Activated naive CD8-positive, alpha-beta T cell treated with anti-CD3 and anti-CD28 coated beads, Interleukin-2, amount 50 U/mL, for 24 hours (primary cell): ENCODE results near the gene EHF.

Experiments used
- ATAC-seq: fragments of 150-1000 bp; cut with Tn5 transposase; one replicate; pipeline ENCODE4 v1.10.0; 2021
- DNase-seq: peaks from one replicate; pipeline ENCODE4 v3.0.0; 2021
- H3K27ac Mint-ChIP-seq: one replicate; pipeline ENCODE4 v1.8.0; 2021; ENCODE audit warnings: mild to moderate bottlenecking, mixed read lengths
- H3K27me3 Mint-ChIP-seq: one replicate; pipeline ENCODE4 v1.8.0; 2021; ENCODE audit warnings: mixed read lengths
- H3K36me3 Mint-ChIP-seq: one replicate; pipeline ENCODE4 v1.8.0; 2021; ENCODE audit warnings: low read depth, mixed read lengths
- H3K4me1 Mint-ChIP-seq: one replicate; pipeline ENCODE4 v1.8.0; 2021; ENCODE audit warnings: mixed read lengths
- H3K4me3 Mint-ChIP-seq: one replicate; pipeline ENCODE4 v1.8.0; 2021; ENCODE audit warnings: mild to moderate bottlenecking, moderate library complexity, mixed read lengths
- H3K9me3 Mint-ChIP-seq: one replicate; pipeline ENCODE4 v1.8.0; 2021; ENCODE audit warnings: mixed read lengths

EHF gene

DNA sequence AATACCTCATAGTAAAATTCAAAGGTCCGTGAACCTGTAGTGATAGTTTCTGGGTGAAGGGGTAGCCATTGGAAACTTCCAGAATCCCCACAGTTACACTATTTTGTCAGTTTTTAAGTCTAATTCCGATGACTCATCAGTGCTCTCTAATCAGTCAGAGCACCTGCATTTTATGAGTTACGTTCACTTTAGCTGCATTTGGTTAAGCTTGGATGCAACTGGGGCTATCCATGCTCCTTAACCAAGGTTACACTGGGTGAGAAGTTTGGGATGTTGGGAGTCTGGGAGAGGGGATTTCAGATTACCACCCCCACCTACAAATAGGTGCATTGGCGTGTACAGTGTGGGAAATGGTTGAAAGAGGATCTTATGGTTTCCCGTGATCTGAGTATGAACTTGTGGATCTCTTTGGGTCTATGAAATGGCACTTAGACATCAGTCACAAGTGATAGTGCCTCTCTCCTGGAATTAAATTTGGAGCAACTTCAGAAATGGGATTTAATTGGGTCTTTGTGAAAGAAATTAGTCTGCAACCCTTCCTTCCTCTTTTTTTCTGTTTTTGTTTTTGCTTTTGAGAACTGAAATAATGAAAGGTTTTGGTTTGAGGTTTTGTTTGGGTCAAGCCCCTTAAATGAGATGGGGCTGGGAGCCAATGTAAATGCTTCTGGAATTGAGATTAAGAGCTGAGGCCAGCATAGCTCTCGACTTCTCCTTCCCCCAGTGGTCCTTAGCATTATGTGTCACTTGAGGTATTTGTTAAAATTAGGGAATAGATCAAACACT, 31.5 kb downstream of the EHF start:
- DNase-seq: no peak
- peaks cover 59% of the 10 kb centered on the region for H3K4me1 Mint-ChIP-seq
- no peak for ATAC-seq
- no peak overlapping the region for H3K27ac Mint-ChIP-seq
- H3K4me3 Mint-ChIP-seq: no peak overlapping the region
- H3K36me3 Mint-ChIP-seq: no peaks in the 10 kb centered on the region
- H3K9me3 Mint-ChIP-seq: no peaks in the 10 kb centered on the region
- H3K27me3 Mint-ChIP-seq: peaks cover 68% of the 10 kb centered on the region

DNA sequence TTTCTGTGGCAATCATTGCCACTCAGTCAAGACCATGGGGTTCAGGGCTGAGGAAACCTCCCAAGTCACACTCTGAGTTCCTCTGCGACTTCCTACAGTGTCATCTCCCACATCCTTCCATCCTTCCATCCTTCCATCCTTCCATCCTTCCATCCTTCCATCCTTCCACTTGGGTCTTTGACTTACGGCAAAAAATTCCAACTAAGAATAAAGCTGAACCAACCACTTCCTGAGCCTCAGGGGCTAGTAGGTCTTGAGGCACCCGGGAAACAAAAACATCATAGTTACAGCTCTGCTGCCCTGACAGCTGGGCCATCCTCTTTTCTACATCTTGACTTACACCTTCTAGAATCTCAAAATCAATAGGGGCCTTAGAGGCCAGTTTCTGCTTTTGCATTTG, 32.1 kb downstream of the EHF start:
- Mint-ChIP-seq H3K9me3 (no peaks in the 10 kb centered on the region), H3K4me3 (no peak overlapping the region), H3K27ac (no peak overlapping the region), H3K4me1 (peaks cover 59% of the 10 kb centered on the region), H3K36me3 (no peaks in the 10 kb centered on the region), H3K27me3 (peaks cover 64% of the 10 kb centered on the region)
- ATAC-seq: no peak
- DNase-seq: no peak

DNA sequence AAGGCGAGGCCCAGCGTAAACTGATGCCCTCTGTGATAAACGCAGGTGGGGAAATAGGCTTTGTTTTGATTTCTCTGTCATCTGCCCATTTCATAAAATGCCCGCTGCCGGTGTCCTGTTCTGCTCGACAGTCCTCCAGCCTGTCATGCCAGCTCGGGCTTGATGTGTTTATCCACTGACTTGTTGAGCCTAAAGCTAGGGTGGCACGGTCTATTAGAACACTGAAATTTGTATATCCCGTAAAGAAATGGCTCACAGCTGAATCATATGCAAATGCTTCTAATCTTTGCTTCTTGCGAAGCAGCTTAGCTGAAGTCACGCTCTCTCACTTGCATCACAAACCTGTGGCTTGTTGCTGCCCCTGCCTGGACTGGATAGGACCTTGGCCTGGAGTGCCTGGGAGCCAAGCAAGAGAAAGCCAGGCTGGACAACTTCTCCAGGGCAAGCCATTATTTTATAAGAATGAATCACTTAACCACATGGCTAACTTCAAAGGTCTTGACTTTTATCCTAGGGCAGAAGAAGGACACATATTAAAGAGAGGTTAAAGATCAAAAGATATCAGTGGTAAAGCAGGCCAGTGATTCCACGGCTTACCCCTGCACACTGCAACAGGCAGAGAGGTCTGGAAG, 33.1 kb downstream of the EHF start:
- Mint-ChIP-seq H3K36me3 (no peaks in the 10 kb centered on the region), H3K4me3 (no peak overlapping the region), H3K4me1 (peaks cover 55% of the 10 kb centered on the region), H3K9me3 (no peaks in the 10 kb centered on the region), H3K27ac (peak overlapping the region; percentile 9), H3K27me3 (peaks cover 68% of the 10 kb centered on the region)
- peak; percentile 25 for ATAC-seq
- DNase-seq: peak; percentile 23

DNA sequence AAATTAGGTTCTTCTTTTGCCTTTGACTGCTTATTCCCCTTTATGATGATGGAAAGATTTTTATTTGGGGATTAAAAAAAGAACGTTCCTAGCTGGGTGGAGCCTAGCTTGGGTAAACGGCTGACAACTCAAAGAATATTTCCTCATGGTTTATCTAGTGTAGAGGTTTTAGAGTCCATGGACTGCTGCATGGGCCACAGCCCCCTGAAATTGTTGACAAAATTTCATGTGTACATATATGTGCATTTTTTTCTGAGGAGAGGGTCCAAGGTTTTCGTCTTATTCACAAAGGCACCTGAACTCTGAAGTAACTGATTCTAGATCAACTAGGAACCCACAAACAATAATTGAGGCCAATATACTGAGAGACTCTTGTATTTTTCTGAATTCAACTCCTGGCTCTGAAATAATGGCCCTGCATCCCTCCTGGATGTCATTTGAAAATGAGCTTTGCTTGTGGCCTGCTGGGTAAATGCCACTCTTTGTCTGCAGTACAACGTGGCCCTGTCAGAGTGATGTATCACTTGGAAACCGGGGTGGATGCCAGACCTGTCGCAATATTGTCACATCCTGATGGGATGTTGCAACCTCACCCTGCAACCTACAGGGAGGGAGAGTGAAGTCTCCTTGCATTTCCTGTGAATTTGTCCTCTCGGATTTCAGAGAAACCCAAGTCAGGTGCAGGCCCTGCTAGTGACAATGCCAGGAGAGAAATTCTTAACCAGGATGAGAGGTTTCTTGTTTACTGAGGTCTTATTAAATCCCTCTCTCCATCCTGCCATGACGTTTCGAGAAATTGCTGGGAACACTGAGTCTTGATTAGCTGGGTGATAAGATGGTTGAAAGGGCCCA, 33.8 kb downstream of the EHF start:
- Mint-ChIP-seq H3K27ac (no peak overlapping the region), H3K4me1 (peaks cover 49% of the 10 kb centered on the region), H3K4me3 (no peak overlapping the region), H3K9me3 (no peaks in the 10 kb centered on the region), H3K27me3 (peaks cover 74% of the 10 kb centered on the region), H3K36me3 (no peaks in the 10 kb centered on the region)
- DNase-seq (no peak), ATAC-seq (no peak)

DNA sequence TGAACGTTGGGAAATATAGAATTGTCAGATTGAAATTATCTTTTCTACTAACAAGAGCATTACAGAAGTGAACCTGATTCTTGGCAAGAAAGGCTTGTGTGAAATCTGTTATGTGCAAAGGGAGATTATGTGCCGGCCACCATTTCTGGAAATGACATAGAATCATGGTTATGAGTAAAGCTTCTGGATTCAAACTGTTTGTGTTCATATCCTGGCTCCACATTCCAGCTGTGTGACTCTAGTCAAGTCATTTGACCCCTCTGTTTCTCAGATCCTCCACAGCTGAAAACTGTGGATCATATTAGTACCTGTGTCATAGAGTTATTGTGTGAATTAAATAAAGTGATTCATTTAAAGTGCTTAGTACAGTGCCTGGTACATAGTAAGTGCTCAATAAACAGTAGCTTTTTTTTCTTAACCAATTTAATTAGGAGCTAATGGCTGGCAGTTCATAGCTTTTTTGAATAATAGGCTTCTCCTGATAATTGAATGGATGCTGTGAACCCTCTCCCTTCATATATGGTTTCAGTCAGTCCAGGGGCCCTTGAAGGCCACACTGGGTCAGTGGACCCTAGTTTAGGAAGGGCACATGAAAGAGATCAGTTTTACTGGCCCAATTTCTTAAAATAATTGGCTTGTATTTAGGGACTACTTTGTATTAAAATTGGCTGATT, 34.6 kb downstream of the EHF start:
- DNase-seq (no peak), ATAC-seq (no peak)
- peaks cover 77% of the 10 kb centered on the region for H3K27me3 Mint-ChIP-seq
- H3K9me3 Mint-ChIP-seq: no peaks in the 10 kb centered on the region
- H3K36me3 Mint-ChIP-seq: no peaks in the 10 kb centered on the region
- no peak overlapping the region for H3K27ac Mint-ChIP-seq
- peaks cover 42% of the 10 kb centered on the region for H3K4me1 Mint-ChIP-seq
- H3K4me3 Mint-ChIP-seq: no peak overlapping the region

DNA sequence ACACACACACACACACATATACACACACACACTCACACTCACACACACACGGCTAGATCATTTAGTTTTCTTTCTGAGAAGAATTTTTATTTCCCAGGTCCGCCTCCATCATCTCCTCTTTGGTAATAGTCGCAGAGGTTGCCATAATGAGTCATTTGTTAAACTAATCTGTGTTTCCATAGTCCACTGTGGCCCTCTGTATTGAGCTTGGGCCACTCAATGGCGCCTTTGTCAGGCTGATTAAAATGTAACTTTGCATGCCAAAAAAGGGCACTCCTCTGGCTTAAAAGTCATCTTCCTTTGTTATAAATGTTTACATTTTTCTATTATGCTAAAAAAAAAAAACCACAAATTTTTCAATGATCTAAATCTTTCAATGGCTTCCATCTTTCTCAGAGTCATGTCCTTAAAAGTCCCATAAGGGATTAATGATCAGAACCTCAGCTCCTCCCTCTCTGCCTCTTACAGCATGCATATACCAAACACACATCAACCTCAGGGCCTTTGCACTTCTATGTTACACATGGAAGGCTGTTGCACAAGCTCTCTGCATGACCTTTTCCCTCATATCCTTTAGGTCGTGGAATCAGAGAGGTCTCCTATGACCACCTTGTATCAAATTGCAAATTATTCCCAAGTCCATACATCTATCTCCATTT, 35.3 kb downstream of the EHF start:
- H3K27ac Mint-ChIP-seq: no peak overlapping the region
- DNase-seq: no peak
- no peak for ATAC-seq
- peaks cover 36% of the 10 kb centered on the region for H3K4me1 Mint-ChIP-seq
- peaks cover 81% of the 10 kb centered on the region for H3K27me3 Mint-ChIP-seq
- H3K36me3 Mint-ChIP-seq: no peaks in the 10 kb centered on the region
- no peaks in the 10 kb centered on the region for H3K9me3 Mint-ChIP-seq
- no peak overlapping the region for H3K4me3 Mint-ChIP-seq

DNA sequence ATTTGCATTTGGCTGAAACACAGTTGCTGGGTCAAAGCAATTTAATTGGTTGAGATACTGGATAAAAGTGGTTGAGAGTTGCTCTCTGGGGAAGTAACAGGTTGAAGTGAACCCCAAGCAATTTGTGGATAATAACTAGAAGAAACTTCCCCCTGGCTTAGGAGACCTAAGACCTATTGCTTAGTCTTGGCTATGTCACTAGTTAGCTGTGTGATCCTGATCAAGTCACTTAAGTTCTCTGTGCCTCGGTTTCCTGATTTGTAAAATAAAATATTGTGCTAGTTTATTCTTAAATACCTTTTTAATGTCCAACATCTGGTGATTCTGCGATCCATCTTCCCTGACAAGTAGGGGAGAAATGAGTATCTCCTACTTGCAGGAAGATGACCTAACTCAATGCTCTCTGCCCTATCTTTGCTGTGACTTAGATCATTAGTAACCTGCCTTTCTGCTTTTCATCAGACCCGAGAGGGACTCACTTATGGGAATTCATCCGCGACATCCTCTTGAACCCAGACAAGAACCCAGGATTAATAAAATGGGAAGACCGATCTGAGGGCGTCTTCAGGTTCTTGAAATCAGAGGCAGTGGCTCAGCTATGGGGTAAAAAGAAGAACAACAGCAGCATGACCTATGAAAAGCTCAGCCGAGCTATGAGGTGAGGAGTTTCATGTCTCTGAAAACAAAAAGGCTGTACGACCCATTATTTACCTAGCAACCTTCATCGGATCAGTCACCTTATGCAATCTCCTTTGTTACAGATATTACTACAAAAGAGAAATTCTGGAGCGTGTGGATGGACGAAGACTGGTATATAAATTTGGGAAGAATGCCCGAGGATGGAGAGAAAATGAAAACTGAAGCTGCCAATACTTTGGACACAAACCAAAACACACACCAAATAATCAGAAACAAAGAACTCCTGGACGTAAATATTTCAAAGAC, 37.5 kb downstream of the EHF start:
- H3K27me3 Mint-ChIP-seq: peaks cover 73% of the 10 kb centered on the region
- ATAC-seq (no peak), DNase-seq (no peak)
- peaks cover 16% of the 10 kb centered on the region for H3K4me1 Mint-ChIP-seq
- H3K9me3 Mint-ChIP-seq: no peaks in the 10 kb centered on the region
- H3K27ac Mint-ChIP-seq: no peak overlapping the region
- H3K4me3 Mint-ChIP-seq: no peak overlapping the region
- H3K36me3 Mint-ChIP-seq: no peaks in the 10 kb centered on the region

DNA sequence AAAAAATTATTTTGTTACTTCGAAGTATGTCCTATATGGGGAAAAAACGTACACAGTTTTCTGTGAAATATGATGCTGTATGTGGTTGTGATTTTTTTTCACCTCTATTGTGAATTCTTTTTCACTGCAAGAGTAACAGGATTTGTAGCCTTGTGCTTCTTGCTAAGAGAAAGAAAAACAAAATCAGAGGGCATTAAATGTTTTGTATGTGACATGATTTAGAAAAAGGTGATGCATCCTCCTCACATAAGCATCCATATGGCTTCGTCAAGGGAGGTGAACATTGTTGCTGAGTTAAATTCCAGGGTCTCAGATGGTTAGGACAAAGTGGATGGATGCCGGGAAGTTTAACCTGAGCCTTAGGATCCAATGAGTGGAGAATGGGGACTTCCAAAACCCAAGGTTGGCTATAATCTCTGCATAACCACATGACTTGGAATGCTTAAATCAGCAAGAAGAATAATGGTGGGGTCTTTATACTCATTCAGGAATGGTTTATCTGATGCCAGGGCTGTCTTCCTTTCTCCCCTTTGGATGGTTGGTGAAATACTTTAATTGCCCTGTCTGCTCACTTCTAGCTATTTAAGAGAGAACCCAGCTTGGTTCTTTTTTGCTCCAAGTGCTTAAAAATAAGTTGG, 38.3 kb downstream of the EHF start:
- Mint-ChIP-seq H3K36me3 (no peaks in the 10 kb centered on the region), H3K4me3 (no peak overlapping the region), H3K27ac (no peak overlapping the region), H3K9me3 (no peaks in the 10 kb centered on the region), H3K4me1 (peaks cover 7% of the 10 kb centered on the region), H3K27me3 (peaks cover 70% of the 10 kb centered on the region)
- ATAC-seq (no peak), DNase-seq (no peak)

DNA sequence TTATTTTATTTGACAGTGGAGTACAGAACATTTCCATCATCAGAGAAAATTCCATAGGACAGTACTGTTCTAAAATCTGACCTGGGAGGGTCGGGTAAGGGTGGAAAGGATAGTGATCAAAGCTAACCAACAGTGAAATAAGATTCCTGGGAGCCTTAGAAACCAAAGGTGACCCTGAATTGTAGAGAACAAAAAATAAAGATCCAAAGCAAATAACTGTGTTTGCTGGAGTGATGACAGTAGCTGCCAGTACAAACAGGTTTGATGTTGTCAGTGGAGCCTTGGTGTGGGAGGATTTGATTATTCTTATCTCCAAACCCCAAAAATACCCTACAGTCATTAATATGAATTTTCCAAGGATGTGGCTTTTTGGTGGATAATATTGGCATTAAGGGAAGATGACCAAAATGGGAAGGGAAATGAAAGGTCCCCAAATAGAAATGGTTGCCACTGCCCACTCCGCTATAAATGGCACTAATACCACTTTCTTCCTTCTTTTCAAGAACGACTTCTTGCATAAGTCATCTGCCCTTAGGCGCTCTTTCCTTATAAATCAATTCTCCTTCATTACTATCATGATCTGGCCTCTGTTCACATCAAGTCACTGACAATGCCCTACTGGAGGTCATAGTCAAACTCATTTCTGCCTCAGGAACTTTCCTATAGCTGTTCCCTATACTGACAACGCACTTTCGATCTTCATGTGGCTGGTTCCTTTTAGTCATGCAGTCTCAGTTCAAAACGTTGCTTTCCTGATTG, 44.4 kb downstream of the EHF start:
- Mint-ChIP-seq H3K4me3 (no peak overlapping the region), H3K9me3 (no peaks in the 10 kb centered on the region), H3K4me1 (no peaks in the 10 kb centered on the region), H3K36me3 (no peaks in the 10 kb centered on the region), H3K27ac (no peak overlapping the region), H3K27me3 (peaks cover 41% of the 10 kb centered on the region)
- DNase-seq (no peak), ATAC-seq (no peak)

DNA sequence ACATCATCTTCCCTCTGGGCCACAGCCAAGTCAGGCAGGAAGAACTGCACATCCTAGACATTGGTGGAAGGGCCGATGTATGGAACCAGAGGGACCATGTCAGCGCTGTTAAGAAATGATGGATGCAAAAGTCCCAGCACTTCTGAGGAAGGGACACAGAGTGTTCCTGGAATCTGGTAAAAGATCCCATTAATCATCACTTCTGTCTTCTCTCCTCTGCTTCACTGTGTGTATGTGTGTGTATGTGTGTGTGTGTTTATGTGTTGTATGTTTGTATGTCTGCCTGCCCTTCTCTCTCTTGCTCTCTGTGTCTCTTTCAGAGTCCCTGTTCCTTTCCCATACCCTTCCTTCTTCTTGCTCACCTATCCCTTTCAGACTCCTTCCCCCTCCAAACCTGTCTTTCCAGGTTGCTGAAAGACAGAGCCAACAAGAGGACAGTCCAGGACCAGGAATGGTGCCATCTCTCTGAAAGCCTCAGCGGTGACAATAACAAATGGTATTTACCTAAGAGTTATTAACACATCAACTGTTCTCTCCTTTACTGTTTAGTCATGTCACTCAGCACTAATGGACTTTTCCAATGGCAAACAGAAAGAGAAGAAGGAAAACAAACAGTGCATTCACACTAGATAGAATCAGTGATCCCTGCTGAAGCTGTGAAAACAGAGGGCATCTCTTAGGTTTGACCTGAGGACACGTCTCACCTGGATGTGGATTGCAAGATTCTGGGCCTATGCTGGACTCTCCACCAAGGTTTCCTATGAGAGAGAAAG, 47.1 kb downstream of the EHF start:
- no peak overlapping the region for H3K27ac Mint-ChIP-seq
- H3K4me1 Mint-ChIP-seq: no peaks in the 10 kb centered on the region
- no peaks in the 10 kb centered on the region for H3K36me3 Mint-ChIP-seq
- H3K27me3 Mint-ChIP-seq: peaks cover 34% of the 10 kb centered on the region
- ATAC-seq (no peak), DNase-seq (no peak)
- no peak overlapping the region for H3K4me3 Mint-ChIP-seq
- no peaks in the 10 kb centered on the region for H3K9me3 Mint-ChIP-seq

DNA sequence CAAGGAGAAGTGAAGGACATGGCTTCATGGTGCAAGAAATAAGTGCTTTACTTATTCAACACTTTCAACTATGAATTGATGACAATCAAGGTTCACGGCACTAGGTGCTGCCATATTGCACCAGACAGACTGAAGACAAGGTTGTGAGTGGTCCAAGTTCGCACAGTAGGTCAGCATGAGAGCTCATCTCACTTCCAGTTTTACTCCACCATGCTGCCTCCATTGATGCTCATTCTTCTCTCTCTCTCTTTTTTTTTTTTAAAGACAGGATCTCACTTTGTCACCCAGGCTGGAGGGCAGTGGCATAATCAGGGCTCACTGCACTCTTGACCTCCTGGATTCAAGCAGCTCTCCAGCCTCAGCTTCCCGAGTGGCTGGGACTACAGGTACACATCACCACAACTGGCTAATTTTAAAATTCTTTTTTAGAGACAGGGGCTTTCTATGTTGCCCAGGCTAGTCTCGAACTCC, 47.7 kb downstream of the EHF start:
- no peak overlapping the region for H3K4me3 Mint-ChIP-seq
- H3K9me3 Mint-ChIP-seq: no peaks in the 10 kb centered on the region
- H3K27ac Mint-ChIP-seq: no peak overlapping the region
- ATAC-seq (no peak), DNase-seq (no peak)
- H3K36me3 Mint-ChIP-seq: no peaks in the 10 kb centered on the region
- no peaks in the 10 kb centered on the region for H3K4me1 Mint-ChIP-seq
- peaks cover 31% of the 10 kb centered on the region for H3K27me3 Mint-ChIP-seq

DNA sequence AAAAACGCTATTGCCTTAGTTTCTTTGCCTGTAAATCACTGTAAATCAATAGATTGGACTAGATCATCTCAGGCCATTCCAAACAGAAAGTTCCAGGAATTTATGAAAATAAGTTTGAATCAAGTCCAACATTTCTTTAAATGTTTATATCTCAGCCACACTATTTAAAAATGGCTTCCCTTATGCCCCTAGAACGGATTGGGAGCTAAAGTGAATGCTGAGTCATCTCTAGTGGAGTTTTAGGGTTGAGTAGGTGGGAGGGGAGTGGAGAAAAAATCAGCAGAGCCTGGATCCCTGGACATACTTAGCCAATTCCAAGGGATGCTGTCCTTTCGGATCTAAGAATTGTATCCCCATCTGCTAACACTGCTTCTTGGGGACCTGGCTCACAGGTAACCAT, 48.6 kb downstream of the EHF start:
- peaks cover 28% of the 10 kb centered on the region for H3K27me3 Mint-ChIP-seq
- H3K36me3 Mint-ChIP-seq: no peaks in the 10 kb centered on the region
- H3K27ac Mint-ChIP-seq: no peak overlapping the region
- ATAC-seq (no peak), DNase-seq (no peak)
- peaks cover 4% of the 10 kb centered on the region for H3K9me3 Mint-ChIP-seq
- H3K4me3 Mint-ChIP-seq: no peak overlapping the region
- no peaks in the 10 kb centered on the region for H3K4me1 Mint-ChIP-seq
